Stimulated activated CD4-positive, alpha-beta T cell treated with anti-CD3 and anti-CD28 coated beads, Interleukin-1b, Interleukin-23, amount 100 ng/mL, for 4 hours (primary cell): ENCODE results near the gene SLAMF9.

Experiments
- DNase-seq, 2 donors: peaks; one replicate each; pipeline ENCODE4 v3.0.0-alpha.2; 2020; ENCODE audit warnings: low read depth in 2 of 2

SLAMF9 gene

DNA sequence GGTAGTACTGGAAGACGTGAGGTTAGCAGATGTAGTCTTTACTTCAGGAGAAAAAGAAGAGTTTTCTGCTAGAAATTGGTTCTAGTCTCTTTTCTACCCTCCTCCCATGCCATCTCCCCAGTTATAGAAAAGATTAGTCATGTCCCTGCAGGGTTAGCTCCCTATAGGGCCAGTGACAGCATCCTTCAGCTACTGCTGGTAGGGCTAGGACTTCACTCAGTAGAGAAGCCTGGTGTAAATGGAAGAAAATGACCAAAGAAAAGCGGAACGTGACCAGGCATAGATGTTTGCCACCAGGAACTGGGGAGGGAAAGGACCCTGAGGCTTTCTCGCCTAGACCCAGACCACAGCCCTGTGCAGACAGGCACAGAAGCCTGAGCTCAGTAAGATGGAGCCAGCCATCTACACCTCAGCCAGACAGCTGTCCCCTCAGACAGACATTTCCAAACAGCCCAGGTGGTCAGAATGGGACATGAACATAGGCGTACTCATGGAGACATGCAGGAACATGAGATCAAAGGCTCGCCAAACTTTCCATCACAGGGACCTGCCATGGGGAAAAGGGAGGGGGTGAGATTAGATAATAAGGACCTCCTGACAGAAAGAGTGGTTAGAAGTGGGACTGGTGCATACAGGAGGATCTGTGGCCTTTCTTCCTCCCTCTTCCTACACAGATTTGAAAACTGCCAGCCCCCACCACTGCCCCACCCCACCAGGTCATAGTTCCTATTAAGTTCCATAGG, 23.5 kb upstream of the SLAMF9 start:
- no peak for DNase-seq

DNA sequence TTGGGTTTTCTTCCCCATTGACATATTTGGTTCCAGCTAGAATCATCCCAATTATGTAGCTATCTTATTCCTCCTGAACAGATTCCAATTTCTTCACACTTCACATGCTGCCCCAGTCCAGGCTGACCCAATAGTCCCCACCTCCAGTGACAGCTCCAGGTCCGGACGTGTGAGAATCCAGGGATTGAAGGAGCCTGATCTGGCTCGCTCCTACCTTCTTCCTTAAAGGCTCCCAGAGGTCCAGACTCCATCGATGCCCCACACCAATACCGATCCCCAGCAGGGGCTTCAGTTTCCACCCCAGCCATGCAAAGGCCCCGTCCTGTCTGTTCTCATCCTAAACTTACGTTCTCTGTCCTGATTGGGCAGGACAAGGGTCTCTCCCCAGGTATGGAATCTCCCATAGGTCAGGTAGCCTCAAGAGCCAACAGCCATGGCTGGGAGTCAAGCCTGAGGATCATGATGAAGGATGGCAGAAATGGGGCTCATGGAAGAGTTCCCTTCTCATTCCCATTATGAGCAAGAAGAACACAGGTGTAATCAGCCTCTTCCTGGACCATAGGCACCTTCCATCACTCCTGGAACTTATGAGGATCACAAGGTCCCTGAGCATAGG, 20.4 kb upstream of the SLAMF9 start:
- no peak for DNase-seq

GRCh38 chr1:159973350-159973940, 19.4 kb upstream of the SLAMF9 start:
- DNase-seq, result no peak

GRCh38 chr1:159972443-159973205, 18.6 kb upstream of the SLAMF9 start:
- no peak for DNase-seq

GRCh38 chr1:159970932-159971342, 16.9 kb upstream of the SLAMF9 start:
- DNase-seq, result no peak

- DNase-seq, result no peak
These were observed 14.9 kb upstream of the SLAMF9 start for GRCh38 chr1:159968901-159969300.

DNA sequence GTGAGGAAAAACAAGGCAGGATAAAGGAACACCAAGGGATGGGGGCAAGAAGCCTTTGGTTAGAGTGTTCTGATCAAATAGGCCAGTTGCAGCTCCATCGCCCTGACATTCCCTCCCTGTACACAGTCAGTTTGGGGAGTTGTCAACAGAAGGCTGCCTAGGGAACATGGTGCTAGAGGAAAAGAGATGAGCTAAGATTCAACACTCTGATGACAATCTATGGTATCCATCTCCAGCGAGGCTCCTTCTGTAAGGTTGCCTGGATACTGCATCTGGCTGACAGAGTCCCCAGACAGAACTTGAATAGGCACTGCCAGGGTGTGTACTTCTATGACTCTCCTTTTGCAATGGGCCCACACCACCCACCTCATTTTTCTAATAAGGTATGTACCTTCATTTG, 11.2 kb upstream of the SLAMF9 start:
- DNase-seq, result no peak

GRCh38 chr1:159964144-159964543, 10.1 kb upstream of the SLAMF9 start:
- DNase-seq, result no peak

DNA sequence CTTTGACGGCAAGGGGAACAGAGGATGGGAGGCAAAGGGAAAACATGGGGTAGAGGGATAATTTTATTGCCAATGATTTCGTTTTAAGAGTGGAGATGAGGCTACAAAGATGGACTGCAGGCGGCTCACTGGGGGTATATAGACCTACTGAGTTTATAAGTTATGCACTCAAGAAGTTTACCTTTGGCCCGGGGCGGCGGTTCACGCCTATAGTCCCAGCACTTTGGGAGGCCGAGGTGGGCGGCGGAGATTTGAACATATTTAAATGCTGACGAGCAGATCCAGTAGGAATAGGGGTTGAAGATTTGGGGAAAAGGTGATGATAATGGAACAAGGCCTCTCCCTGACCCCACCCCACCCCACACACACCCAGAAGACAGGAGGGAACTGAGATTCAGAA, 8.1 kb upstream of the SLAMF9 start:
- DNase-seq, result no peak

DNA sequence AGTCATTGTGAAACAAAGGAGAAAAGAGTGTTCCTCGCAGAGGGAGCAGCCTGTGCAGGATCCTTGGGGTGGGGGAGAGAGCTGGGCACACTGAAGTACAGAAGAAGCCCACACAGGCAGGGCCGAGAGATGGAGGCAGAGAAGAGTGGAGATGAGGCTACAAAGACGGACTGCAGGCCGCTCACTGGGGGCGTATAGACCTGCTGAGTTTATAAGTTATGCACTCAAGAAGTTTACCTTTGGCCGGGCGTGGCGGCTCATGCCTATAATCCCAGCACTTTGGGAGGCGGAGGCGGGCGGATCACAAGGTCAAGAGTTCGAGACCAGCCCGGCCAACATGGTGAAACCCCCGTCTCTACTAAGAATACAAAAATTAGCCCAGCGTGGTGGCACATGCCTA, 7.6 kb upstream of the SLAMF9 start:
- DNase-seq, result no peak

GRCh38 chr1:159960721-159961381, 6.8 kb upstream of the SLAMF9 start:
- DNase-seq, result no peak

DNA sequence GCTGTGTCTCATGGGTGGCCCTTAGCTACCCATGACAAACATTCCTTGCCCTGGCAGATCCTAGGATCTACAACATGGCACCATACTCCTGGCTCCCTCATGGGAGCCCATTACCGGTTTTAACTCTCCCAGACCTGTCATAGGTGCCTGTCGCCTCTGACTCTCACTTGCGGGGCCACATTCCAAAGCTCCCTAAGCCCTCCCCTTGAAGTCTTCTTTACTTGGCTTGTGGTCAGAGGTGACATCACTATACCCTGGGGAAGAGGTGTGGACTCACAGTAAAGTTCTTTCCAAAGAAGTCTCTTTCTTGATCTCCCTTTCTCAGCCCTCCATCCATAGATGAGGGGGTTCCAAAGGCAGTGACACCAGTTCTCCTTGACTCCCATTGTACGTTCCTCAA, 5.4 kb upstream of the SLAMF9 start:
- no peak for DNase-seq

- DNase-seq, result no peak
These were observed 4.8 kb upstream of the SLAMF9 start for GRCh38 chr1:159958719-159959380.

DNA sequence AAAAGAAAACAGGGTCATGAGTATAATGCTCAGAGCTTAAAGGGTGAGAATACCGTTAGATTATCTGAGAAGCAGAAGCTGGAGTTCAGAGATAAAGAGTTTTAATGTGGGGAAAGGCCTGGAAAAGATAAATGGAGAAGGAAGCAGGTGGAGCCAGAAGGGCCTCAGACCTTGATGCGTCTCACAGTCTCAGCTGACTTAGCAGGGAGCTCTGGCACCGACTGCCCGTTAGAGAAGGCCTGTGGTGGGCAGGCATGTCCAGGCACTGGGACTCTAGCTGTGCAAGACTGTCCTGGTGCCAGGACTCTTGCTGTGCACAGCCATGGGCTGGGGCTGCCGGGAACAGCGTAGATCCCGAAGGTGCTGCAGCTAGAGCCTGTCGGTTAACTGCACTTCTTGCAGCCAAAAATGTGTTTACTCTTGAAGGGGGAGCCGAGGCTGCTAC, 3.8 kb upstream of the SLAMF9 start:
- no peak for DNase-seq

- no peak for DNase-seq
These were observed 1.4 kb upstream of the SLAMF9 start for GRCh38 chr1:159955456-159955855.

- no peak for DNase-seq
These were observed 1.1 kb downstream of the SLAMF9 start for GRCh38 chr1:159952932-159953331.

DNA sequence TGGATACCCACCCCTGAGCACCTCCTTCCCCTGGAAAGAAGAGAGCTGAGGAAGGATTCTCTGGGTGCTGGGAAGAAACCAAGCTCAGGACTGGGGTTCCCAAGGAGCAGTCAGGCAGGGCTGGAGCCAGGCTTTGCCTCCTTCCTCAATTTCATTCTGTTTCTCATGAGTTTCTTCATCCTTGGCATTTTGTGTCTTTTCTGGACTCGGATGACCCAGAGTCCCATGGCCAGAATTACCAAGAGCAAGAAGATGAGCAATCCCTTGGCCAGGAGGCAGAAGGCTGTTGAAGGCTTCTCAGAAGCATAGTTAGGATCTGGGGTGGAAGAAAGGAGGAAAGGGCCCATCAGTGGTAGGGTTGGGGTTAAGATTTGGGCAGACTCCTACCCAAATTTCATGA, 2.5 kb downstream of the SLAMF9 start:
- DNase-seq, result no peak

GRCh38 chr1:159951016-159951415, 3.0 kb downstream of the SLAMF9 start:
- no peak for DNase-seq

DNA sequence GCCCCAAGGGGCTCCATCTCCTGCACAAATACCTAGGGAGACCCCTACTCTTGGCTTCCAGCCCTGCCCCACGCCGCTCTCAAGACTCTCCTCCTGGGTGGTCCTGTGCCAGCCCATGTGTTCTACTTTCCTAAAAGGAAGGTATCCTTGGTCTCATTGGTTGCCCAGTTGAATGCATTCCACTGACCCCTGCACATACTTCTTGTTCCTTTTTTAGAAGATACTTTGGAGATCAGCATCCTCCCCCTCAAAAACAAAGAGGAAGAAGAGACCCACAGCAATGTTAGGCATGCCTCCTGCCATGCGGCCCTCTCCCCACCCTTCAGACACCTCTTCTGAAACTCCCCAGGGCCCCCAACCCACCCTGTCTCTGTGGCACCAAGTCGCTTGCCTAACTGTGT, 4.1 kb downstream of the SLAMF9 start:
- DNase-seq, result no peak

DNA sequence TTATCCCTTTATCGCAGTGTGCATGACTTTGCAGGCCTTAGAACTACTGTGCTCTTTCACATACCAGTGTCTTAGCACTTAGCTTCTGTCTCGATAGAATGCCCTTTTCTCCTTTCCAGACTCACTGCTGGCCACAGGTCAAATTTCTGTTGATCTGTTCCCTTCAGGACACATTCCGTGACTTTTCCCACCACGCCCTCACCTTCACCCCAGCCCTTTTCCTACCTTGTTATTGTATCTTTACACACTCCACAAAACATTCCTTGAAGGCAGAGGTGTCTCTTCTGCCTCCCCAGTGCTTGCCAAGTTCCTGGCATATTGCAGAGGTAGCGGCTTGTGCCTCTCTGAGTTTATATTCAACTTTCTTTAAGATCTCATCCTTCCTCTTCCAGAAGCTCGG, 4.9 kb downstream of the SLAMF9 start:
- DNase-seq, result no peak

DNA sequence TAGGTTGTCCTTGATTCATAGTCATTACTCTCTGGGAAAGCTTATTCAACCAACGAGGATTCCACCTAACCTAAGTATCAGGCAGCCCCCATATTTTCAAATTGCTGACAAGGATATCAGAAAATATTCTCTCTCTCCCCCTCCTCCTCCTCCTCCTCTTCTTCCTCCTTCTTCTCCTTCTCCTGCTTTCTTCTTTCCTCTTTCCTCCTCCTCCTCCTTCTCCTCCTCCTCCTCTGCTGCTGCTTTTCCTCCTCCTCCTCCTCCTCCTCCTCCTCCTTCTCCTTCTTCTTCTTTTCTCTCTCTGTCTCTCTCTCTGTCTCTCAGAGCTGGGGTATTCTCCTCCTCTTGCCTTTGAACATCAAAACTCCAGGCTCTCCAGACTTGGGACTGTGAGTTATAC, 6.1 kb downstream of the SLAMF9 start:
- no peak for DNase-seq
